Measurements from ENCODE around the gene FARSA.
"Not testable (repeated sequence)": the region's sequence is repeated elsewhere in the genome, so short reads cannot be mapped to it uniquely, and the experiment has no call there.

Gene FARSA

DNA sequence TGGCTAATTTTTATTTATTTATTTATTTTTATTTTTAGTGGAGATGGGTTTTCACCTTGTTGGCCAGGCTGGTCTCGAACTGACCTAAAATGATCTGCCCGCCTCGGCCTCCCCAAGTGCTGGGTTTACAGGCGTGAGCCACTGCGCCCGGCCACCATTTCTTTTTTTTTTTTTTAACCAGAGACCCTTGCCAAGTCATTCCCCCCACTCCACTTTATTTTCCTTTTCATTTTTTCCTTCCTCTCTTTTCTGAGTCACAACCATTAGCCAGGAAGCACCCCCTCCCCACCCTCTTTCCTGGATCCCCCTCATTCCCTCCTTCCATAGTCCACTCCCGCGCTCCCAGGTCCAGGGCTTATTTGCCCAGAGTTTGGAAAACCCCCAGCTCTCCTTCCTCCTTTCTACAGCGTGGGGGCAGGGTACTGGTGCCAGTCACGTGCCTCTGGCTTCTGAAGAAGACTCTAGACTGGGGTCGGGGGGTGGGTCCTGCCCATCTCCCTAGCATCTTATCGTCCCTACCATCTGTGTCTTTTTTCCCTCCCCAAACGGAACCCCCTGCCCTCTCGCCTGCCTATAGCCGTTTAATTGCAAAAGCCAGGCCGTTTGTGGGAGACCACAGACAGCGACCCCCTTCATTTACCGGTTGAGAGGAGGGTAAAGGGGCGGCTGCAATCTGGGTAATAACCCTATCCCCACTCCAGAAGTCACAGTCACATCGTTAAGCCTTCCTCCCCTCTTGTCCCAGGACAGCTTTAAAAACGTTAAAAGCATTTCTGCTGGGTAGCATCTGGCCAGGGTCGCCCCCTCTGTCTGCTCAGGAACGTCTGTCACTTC is 3.8 kb upstream of the FARSA start:
- DNase-seq: no peak

DNA sequence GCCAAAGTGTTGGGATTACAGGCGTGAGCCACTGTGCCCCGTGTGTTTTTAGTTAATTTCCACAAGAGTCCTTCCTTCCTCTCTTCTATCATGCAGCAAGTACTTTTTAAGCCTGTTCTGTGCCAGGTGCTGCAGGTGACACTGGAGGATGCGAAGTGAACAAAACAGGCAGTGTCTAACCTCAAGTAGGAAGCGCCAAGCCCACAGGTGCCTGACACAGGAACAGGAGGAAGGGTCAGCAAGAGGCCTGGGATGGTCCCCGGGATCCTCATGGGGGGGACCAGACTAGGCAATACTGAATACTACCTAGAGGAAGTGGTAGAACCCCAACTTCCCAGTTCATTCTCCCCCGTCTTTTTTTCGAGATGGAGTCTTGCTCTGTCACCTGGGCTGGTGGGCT is 3.1 kb upstream of the FARSA start:
- no peak for DNase-seq

DNA sequence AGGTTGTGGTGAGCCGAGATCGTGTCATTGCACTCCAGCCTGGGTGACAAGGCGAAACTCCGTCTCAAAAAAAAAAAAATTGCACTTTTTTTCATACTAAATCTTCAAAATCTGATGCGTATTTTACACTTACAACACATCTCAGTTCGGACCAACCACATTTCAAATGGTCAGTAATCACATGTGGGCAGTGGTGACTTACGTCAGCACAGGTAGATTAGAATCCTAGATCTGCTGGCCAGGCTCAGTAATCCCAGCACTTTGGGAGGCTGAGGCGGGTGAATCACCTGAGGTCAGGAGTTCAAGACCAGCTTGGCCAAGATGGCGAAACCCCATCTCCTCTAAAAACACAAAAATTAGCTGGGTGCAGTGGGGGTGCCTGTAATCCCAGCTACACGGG is 1.6 kb upstream of the FARSA start:
- DNase-seq: no peak

DNA sequence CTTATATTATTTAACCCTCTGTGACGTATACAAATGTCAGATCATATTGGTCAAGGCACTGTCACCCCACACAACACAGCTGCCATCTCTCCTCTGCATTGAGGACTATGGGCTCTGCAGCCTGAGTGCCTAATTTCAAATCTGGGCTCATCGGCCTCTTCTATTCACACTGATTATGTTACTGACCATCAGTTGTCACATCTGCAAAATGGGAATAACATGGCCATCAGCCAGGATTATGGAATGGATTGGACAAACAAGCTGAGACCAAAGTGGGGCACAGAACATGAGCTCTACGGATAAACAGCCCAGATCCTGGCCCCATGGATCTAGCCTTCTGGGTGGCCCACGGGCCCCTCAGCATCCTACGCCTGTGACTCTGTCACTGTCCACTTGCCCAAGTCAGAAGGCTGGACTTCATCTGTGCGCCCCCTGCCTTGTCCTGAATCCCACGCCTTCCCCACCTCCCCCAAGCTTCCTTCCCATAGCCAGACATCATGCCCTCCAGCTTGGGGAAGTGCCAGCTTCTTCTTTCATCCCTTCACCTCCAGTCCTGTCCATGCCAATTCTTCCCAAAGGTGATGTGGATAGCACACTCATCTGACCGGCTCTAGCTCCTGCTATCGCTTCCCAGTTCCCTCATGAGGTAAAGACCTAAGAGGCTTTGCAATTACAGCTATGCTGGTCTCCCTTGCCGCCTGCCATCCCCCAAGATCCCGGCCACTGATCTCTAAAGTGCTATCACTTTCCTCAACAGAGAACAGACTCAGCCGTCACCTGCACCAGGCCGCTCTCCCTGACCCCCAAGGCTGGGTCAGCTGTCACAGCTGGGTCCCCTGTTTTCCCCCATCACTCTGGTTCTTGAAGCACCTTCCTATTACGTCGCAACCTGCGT is 872 bp downstream of the FARSA start:
- no peak for DNase-seq

DNA sequence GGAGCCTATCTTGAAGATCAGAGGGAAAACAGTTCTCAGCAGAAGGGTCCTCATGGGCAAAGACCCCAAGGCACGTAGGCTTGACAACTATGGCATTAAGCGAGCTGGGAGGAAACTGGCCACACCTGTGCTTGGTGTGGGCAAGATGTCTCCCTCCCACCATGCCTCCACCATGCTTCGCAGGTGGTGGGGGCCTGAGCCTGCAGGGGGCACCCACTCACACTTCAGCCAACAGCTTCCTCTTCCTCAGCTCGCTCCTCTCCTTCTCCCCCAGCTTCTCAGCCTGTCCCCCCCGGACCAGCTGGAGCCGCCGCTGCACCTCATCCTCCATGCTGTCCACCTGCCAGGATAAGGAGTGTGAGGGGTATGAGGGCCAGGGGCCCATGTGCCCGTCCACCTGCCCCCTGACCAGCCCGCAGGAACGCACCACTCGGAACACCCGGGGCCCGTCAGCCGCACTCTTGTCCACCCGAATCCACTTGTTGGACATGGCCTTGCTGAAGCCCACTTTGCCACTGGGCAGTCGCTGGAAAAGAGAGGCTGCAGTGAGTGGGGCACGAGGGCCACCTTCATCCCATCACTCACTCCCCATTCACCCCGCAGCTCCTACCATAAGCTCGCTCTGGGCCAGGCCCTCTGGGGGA is 3.4 kb downstream of the FARSA start:
- DNase-seq: no peak

DNA sequence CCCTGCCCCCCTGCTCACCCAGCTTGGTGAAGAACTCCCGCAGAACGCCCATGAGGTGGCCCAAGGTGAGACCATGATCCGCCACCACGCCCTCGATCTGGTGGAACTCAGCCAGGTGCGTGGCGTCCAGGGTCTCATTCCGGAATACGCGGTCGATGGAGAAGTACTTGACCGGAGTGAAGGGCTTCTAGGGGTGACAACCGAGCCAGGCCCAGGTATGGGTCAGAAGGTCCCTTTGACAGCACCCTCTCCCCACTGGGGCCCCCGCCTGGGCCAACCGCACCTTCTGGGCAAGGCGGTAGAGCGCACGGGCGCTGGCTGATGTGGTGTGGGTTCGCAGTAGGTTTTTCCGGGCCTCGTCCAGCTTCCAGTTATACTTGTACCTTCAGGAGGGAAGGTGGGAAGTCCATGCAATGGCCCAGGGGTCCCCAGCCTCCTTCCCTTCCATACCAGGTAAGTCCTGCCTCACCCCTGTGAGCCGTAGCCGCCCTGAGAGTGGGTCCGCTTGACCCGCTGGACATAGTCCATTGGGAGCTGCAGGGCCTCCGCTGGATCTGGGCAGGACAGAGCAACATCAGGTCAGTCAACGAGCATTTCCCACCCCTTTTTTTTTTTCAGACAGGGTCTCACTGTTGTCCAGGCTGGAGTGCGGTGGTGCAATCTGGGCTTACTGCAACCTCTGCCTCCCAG is 8.7 kb downstream of the FARSA start:
- DNase-seq: no peak

DNA sequence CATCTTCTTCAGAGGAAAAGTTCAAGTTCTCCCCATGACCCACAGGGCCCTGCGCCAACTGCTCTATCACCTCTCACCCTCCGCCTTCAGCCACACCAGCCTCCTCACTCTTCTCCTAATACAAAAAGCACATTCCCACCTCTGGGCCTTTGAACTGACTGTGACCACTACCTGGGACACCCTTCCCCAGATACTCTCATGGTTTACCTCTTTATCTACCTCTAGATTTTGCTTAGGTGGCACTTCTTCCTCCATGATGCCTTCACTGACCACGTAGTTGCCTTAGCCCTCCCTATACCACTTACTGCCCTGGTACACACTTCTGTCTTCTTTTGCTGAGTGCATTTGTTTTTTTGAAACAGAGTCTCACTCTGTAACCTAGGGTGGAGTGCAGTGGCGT is 10.6 kb downstream of the FARSA start:
- DNase-seq: no peak

DNA sequence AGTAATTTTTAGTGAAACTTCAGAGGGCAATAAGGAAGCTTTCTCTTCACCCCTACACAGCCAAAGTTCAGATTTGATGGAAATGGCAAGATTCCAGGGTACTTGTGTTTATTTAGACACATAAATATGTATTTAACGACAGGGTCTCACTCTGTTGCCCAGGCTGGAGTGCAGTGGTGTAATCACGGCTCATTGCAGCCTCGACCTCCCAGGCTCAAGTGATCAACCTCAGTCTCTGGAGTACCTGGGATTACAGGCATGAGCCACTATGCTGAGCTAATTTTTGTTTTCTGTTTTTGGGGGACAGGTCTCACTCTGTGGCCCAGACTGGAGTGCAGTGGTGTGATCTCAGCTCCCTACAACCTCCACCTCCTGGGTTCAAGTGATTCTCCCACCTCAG is 12.5 kb downstream of the FARSA start:
- no peak for DNase-seq

DNA sequence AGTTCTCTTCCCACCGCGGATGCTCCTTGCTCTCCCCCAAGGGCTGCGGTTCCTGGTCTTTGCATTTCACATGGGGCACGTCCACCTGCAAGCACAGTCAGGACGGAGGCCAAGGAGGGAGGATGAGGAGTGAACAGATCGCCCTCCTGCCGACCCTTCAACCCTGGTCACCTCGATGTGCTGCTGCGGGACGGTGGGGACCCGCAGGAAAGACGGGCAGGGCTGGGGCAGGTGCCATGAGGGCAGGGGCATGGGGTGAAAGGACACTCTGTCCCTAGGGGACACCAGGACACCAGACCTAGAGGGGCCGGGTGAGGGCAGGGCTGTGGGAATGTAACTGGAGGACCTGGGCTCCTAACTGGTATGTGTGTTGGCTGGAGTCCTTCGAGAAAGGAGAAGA is 15.3 kb downstream of the FARSA start:
- DNase-seq: no peak

DNA sequence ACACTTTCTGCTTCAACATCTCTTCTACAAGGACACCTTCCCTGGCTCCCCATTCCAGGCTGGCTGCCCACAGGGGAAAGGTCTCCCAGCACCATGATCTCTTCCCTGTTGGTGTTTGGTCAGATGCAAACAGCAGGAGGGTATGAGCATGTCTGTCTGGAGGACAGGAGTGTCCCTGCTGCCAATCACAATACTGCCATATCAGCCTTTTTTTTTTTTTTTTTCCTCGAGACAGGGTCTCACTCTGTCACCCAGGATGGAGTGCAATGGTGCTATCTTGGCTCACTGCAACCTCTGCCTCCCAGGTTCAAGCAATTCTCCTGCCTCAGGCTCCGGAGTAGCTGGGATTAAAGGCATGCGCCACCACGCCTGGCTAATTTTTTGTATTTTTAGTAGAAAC is 17.7 kb downstream of the FARSA start:
- not testable (repeated sequence) for DNase-seq

DNA sequence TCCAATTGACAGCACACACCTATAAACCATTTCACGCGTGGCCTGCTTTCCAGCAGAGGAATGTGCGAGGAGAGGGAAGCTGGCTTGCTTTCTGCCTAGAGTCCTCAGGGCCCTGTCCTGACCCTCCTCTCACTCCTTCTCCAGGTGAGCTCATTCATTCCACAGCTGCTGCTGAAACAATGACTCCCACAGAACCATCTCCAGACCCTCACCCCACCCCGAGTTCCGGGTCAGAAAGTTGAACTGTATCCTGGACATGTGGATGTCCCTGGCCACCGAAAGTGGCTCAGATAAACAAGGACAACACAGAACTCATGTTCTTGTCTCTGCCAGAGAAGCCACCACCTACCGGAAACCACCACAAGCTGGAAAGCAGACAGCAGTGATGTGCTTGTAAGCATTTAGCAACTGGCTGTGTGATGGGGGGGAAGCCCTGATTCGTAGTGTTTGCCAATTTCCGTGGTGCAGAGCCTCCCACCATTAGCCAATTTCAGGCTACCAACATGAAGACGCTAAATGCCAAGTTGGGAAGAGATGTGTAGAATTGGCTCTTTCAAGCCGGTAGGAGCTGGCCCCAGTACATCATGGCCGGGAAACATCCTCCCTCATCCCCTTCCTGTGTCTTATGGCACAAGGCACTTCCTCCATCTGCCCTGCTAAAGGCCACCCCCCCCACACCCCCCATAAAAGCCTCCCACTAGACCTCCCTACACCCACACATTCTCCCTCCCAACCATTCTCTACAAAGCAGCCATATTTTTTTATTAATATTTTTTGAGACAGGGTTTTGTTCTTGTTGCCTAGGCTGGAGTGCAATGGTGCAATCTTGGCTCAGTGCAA is 19.4 kb downstream of the FARSA start:
- DNase-seq: peak; percentile 74

DNA sequence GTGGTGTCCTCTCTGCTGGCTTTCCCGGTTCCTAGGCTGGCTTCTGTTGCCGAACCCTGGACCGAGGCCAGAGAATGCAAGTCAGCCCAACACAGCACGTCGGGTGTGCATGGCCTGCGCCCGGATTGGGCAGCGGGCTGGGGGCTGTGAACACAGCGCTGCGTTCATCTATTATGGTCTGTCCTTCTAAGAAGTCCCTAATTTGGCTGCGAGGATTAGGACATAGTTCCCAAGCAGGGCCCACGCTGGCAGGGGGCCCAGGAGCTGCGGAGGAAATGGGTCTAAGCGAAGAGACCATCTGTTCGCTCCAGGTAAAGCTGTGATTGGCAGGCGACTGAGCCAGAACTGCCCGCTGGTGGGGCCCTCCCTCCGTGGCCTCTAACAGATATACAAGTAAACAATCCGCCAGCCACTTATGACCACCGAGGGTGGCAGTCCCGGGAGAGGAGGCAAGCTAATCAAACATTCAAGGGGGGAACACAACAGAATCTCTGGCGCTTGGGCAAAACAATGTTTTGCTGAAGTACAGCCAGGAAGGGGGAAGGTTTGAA is 20.4 kb downstream of the FARSA start:
- no peak for DNase-seq

DNA sequence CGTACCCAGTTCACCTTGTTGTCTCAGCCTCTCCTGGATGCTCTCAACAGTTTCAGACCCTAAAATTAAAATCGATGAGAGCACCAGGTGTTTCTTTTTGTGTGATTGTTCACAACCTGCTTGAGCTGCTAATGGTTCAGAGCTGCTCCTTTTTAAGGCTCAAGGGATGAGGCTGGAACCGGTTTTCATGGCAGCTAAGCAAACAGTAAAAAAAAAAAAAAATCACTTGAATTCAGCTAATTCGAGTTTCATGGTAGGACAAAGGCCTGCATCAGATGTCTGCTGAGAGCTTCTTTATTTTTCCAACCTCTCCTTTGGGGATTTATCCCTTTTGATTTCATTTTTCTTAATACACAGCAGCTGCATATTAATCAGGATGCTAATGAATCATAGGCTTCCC is 20.9 kb downstream of the FARSA start:
- no peak for DNase-seq

DNA sequence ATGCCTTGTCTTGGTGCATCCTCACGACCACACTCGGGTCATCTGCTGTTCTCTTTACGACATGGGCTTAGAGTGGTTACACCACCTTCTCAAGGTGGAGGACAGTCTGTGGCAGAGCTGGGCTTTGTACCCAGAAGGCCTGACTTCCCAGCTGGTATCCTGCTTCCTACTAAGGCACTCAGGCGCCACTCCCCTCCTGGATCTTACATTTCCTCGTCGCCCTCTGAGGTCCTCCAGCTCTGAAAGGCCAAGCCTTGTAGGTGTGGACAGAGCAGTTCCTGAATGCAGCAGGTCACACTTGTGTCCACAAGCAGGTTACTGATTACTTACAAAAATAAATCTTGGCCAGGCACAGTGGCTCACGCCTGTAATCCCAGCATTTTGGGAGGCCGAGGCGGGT is 26.3 kb downstream of the FARSA start:
- DNase-seq: no peak

DNA sequence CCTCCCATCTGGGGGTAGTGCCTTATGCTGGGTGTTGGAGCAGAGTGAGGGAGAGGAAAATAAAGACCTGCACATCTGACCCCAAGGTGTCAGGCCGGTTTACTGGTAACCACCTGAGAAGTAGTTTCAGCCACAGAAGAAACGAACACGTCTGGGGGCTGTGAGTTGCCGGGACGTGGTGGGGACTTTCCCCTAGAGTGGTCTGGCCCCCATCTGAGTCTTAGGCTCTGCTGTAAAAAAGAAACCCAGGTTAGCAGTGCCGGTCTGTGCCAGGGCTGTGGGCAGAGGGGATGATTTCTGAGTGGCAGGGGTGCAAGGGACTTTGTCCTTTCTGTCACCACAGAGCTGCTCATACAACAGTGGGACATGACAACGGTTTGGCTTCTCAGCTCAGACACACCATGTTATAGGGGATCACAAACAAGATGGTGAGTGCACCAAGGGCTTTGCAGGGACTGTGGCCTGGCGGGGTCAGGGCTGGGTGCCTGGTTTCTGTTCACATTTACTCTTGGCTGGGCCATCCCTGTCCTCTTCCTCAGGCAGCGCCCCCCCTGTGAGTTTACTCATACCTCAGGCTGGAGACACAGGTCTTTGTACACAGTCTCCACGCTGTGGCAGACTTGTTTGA is 33.5 kb downstream of the FARSA start:
- no peak for DNase-seq

DNA sequence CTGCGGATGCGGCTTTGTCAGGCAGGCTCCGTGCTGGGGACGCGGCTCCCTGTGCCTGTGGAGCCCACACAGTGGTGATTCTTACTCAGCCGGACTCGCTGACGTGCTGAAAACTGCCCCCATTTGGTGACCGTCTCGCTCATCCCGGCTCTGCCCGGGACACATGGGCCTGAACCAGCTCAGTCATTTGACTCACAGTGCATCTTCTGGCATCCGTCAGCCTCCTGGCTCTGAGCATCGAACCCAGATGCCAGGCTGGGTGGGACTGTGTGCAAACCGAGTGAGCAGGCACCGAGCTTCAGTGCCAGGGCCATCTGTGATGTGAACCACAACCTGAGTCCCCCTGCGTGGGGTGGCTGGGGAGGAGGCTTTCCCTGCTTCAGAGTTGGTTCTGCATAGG is 37.1 kb downstream of the FARSA start:
- DNase-seq: no peak

DNA sequence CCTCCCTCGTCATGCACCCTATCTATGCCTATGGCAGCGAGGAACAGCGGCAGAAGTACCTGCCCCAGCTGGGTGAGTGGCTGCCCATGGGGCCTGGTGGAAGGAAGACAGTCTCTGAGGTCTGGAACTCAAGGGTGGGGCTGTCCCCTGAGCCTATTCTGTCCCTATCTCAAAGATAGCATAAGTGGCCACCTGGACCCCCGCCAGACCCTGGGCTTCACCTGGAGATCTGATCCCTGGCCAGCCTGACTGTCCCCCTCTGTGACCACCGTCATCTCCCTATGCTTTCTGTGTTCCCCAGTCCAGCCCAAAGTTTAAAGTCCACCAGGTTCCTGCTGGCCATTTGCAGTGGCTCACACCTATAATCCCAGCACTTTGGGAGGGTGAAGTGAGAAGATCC is 39.9 kb downstream of the FARSA start:
- DNase-seq: no peak

DNA sequence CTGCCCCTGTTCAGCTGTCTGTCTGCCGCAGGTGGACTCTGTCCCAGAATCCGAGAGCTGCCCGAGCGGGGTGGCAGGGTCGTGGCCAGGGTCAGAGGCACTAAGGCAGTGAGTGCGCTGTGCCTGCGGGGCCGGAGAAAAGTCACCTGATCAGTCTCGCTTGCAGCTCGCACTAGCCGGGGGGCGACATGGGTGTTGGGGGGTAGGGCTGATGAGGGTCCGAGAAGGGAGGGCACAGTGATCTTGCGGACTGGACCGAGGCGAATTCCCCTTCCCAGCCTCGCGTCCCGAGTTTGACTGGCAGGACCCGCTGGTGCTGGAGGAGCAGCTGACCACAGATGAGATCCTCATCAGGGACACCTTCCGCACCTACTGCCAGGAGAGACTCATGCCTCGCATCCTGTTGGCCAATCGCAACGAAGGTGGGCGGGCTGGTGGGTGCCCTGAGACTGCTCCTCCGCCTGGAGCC is 41.9 kb downstream of the FARSA start:
- no peak for DNase-seq

DNA sequence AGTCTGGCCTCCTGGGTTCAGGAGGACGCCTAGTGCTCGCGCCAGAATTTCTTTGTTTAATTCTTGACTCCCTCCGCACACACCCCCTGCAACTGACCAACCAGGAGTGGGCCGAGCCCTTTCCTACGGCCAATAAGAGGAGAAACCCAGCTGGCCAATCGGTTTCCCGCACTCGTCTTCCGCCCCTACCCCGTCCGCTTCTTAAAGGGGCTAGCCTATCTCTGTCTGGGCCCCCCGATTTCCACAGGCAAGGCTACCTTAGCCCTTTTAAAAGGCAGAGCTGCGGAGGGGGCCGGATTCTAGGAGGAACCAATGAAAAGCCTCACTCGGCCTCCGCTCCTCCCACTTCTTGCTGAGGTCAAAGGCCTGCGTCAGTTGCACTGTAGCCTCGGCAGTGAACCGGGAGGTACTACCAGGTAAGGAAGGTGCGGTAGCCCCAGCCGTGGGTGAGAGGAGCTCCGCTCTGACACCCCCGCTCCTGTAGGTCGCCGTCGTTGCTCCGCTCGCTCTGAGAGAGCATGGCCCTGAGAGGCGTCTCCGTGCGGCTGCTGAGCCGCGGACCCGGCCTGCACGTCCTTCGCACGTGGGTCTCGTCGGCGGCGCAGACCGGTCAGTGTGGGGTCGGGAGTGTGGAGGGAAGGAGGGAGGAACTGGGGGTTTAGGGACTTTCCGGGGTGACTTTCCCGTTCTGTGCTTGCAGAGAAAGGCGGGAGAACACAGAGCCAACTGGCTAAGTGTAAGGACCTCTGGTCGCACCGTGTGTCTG is 42.5 kb downstream of the FARSA start, which contains the start of gene GCDH:
Gene GCDH (plus strand): TSS at position 374 of the 766 bp plus-strand sequence. CDS start 145 bp downstream, at position 519.
- DNase-seq: peak; percentile 97

DNA sequence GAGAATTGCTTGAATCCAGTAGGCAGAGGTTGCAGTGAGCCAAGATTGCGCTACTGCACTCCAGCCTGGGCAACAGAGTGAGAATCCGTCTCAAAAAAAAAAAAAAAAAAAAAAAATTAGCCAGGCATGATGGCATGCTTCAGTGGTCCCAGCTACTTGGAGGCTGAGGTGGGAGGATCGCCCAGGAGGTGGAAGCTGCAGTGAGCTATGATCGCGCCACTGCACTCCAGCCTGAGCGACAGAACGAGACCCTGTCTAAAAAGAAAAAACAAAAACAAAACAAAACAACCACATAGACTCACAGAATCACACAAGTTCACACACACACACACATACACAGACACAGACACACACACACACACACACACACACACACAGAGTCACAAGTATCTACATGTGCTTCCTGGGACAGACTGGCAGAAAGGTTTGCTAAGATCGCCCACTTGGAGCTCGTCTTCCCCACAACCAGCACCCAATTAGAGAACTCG is 43.2 kb downstream of the FARSA start:
- DNase-seq: not testable (repeated sequence)

Data from CD4-positive, alpha-beta T cell treated with Interleukin-6 for 4 hours (primary cell).